GM12875 (cell line): ENCODE results near the gene ATP11B.

Experiments used
- H3K4me3 ChIP-seq: one replicate; pipeline ENCODE4 v1.5.1; 2011; ENCODE audit warnings: low read depth, low read length, control low read depth
- TF ChIP-seq, protein P1 (sequence below): IDR thresholded peaks from 2 replicates; pipeline ENCODE4 v1.5.1; 2011; ENCODE audit warnings: low read depth, mild to moderate bottlenecking, control low read depth, inconsistent platforms, low read length, moderate library complexity, borderline replicate concordance; ENCODE audit not compliant: insufficient read depth

The ATP11B gene

DNA sequence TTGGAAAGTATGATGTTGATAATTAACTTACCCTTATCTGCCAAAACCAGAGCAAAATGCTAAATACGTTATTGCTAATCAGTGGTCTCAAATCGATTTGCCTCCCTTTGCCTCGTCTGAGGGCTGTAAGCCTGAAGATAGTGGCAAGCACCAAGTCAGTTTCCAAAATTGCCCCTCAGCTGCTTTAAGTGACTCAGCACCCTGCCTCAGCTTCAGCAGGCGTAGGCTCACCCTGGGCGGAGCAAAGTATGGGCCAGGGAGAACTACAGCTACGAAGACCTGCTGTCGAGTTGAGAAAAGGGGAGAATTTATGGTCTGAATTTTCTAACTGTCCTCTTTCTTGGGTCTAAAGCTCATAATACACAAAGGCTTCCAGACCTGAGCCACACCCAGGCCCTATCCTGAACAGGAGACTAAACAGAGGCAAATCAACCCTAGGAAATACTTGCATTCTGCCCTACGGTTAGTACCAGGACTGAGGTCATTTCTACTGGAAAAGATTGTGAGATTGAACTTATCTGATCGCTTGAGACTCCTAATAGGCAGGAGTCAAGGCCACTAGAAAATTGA is 127.3 kb downstream of the ATP11B start:
- H3K4me3 ChIP-seq = no peak overlapping the region
- TF ChIP-seq, protein P1, sequence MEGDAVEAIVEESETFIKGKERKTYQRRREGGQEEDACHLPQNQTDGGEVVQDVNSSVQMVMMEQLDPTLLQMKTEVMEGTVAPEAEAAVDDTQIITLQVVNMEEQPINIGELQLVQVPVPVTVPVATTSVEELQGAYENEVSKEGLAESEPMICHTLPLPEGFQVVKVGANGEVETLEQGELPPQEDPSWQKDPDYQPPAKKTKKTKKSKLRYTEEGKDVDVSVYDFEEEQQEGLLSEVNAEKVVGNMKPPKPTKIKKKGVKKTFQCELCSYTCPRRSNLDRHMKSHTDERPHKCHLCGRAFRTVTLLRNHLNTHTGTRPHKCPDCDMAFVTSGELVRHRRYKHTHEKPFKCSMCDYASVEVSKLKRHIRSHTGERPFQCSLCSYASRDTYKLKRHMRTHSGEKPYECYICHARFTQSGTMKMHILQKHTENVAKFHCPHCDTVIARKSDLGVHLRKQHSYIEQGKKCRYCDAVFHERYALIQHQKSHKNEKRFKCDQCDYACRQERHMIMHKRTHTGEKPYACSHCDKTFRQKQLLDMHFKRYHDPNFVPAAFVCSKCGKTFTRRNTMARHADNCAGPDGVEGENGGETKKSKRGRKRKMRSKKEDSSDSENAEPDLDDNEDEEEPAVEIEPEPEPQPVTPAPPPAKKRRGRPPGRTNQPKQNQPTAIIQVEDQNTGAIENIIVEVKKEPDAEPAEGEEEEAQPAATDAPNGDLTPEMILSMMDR = no peak

DNA sequence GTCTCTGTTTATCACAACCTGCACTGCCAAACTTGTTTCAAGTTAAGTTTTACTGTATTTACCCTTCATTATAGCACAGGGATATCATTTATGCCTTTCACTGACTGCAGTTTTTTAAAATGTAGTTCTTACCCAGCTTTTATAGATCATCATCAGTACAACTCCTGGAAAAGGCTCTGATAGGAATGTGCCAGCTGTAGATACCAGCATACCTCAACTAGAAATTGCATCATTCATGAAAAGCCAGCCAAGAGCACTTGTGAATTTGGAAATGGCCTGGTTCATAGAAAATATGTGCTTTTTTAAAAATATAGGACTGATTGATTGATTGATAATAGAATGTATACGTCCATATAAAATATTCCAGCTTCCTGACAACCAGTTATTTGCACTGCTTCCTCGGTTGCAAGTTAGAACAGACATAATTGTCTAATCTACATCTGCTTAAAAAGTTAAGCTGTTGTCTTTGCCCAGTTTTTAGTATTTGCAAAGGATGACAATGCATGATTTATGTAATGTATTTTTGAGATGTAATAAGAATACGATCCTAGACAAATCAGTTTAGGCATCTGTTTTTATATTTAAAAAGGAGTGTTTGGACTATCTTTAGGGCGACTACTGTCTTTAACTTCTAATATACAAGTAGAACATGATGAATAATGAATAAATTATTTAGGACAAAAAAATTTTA is 128.5 kb downstream of the ATP11B start:
- TF ChIP-seq, protein P1 = no peak
- no peak overlapping the region for H3K4me3 ChIP-seq

DNA sequence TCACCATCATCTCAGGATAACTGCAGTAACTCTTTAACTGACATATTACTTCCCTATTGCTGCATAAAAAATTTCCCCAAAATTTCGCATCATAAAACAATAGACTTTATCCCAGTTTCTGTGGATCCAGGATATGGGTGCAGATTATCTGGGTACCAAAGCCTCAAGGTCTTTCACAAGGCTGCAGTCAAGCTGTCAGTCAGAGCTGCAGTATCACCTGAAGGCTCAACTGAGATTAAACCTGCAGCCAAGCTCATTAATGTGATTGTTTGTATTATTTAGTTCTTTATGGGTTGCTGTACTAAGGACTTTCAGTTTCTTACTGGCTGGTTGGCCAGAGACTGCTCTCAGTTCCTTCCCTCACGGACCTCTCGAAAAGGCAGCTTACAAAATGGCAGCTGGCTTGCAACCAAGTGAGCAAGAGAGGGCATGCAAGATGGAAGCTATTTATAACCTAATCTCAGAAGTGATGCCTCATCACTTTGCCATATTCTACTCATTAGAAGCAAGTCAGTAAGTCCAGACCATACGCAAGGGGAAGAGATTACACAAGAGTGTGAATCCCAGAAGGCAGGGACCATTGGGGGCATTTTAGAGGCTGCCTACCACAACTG is 132.1 kb downstream of the ATP11B start:
- H3K4me3 ChIP-seq = no peak overlapping the region
- TF ChIP-seq, protein P1 = no peak

DNA sequence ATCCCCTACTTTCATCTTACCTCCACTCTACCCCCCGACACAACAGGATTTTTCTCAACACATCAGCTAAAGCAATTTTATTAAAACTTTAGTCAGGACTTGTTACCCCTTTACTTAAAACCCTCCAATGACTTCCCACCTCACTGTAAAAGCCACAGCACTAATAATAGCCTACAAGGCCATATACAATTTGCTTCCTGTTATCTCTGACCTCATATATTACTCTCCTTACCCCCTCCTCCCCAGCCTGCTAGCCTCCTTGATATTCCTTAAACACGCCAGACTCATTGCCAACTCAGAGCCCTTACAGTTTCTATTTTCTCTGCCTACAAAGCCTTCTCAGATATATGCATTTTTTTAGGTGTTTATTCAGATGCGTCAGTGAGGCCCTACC is 132.6 kb downstream of the ATP11B start:
- TF ChIP-seq, protein P1 = no peak
- H3K4me3 ChIP-seq = no peak overlapping the region

DNA sequence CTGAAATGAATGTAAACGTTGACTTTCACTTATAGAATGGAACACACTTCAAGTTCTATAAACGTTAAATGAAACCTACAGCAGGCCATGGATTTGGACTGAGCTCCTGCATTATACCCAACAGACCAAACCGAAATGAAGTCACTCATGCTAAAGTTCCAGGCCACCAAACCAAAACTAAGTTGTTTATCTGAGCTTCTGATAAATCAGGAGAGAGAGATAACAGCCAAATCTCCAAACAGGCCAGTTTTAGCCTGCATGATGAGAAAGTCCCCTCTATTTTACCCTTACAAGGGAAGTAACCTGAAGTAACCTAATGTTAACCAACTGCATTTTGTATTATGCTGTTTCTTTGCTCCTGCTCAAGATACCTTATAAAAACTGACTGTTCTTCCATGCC is 142.5 kb downstream of the ATP11B start:
- TF ChIP-seq, protein P1 = no peak
- no peak overlapping the region for H3K4me3 ChIP-seq

DNA sequence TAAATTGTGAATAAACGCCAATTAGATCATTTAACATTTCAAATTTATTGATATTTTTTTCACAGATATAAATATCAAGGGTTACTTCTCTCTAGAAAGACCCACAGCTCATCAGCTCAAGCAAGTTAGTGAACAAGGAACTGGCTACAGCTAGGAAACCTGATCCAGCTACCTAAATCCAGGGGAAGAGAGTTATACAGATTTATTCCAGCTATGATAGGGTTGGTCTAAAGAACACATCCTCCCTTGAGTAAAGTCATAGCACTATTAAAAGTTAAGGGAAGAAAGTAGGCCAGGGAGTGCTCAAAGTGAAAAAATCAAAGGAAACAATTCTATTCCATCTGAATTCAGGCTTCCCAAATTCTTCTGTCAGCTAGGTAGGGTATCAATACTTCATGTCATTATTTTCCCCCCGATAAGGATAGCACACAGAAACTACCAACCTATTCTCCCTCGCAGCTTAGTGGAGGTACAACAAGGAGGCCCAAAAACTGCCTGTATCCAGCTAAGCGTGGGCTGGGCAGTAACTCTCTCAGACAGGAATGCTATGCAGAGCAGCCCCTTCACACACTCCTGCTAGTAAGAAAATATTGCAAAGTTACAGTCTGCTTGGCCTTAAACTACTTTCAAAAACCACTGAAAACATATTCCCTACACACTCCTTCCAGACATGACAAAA is 143.1 kb downstream of the ATP11B start:
- TF ChIP-seq, protein P1 = no peak
- H3K4me3 ChIP-seq = no peak overlapping the region
